Measurements from ENCODE around the gene NUDT19.

DNA sequence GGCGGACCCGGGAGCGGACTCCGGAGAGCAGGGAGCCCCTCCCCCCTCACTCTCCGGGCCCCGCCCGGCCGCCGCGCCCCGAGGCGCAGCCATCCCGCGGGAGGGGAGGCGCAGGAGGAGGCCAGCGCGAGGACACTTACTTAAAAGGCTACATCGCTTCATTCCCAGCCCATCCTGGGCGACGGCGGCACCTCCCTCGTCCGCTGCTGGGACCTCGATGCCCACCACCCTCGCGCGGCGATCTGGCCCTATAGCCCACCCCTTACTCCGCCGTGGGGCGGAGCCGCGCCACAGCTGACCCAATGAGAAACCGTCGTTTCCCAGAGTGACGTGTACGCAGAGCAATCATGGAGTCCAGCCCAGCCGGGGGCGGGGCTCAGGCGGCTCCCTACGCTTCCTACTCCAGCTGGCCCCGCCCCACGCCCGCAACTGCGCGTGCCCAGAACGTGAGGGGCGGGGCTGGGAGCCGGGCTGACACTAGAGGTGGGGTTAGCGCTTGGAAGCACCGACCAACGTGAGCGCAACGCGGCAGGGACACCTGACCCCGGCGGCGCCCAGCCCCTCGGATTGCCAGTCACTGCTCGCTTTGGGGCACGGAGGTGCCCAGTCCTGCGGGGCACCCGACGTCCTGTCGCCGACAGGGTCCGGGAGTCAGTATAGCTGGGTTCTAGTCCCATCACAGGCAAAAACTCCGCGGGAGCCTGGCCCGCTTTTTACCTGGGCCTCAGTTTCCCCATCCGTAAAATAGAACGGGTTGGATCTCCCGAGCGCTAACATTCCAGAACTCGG lies 16.5 kb upstream of the NUDT19 start, which contains the start of gene ANKRD27:
- TF ChIP-seq, protein P1, sequence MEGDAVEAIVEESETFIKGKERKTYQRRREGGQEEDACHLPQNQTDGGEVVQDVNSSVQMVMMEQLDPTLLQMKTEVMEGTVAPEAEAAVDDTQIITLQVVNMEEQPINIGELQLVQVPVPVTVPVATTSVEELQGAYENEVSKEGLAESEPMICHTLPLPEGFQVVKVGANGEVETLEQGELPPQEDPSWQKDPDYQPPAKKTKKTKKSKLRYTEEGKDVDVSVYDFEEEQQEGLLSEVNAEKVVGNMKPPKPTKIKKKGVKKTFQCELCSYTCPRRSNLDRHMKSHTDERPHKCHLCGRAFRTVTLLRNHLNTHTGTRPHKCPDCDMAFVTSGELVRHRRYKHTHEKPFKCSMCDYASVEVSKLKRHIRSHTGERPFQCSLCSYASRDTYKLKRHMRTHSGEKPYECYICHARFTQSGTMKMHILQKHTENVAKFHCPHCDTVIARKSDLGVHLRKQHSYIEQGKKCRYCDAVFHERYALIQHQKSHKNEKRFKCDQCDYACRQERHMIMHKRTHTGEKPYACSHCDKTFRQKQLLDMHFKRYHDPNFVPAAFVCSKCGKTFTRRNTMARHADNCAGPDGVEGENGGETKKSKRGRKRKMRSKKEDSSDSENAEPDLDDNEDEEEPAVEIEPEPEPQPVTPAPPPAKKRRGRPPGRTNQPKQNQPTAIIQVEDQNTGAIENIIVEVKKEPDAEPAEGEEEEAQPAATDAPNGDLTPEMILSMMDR (conservative IDR thresholded peaks at IDR 0.05; ENCODE audit: low read length), result no peak
- no peak for TF ChIP-seq EZH2phosphoT487 (IDR thresholded peaks at IDR 0.05; ENCODE audit: borderline replicate concordance)
